Vein endothelial cell (primary cell): Measurements from ENCODE around the gene VPS13C. TPM values are rescaled to one million over a fixed set of nuclear protein-coding genes. Genes with fewer than 3 reads are reported as not detected.

Experiments used
- total RNA-seq: library from RNA; depleted of rRNA; stranded (reverse); fragments of >200 nt; gene quantifications from 2 replicates; pipeline ENCODE4 v1.2.3, GENCODE V29; 2012

Gene VPS13C
- total RNA-seq, result 107 and 118 TPM in 2 replicates

GRCh38 chr15:62060113-62060895 is at the start of gene VPS13C:
Gene VPS13C, minus strand, starts transcription at chr15:62060447. Its CDS starts 73 bp downstream, at chr15:62060374.

GRCh38 chr15:62066663-62067447 is 6.6 kb upstream of the VPS13C start, which contains the start of gene C2CD4A:
Gene C2CD4A, plus strand, starts transcription at chr15:62066977. Its CDS starts 637 bp downstream, at chr15:62067614.

Other genes starting within 250 kb of the VPS13C start
- 0.98 and 1.2 TPM in 2 replicates for gene C2CD4A, start 6.5 kb upstream of the VPS13C start, total RNA-seq
- gene C2CD4B, start 104.8 kb upstream of the VPS13C start, total RNA-seq, result 37.4 and 58.1 TPM in 2 replicates